Measurements from ENCODE around the gene IFNL3. TPM values are rescaled to one million over a fixed set of nuclear protein-coding genes. Genes with fewer than 3 reads are reported as not detected.
"Not testable (repeated sequence)": the region's sequence is repeated elsewhere in the genome, so short reads cannot be mapped to it uniquely, and the experiment has no call there.

IFNL3 gene
- total RNA-seq, 1 donor from 2014 or later: not detected

- Mint-ChIP-seq H3K9me3 (ENCODE audit: unreplicated experiment) (no peaks in the 10 kb centered on the region), H3K27ac (ENCODE audit: unreplicated experiment) (no peak overlapping the region), H3K36me3 (ENCODE audit: unreplicated experiment) (no peaks in the 10 kb centered on the region), H3K4me3 (ENCODE audit: unreplicated experiment) (no peak overlapping the region), H3K27me3 (ENCODE audit: unreplicated experiment) (peaks cover 6% of the 10 kb centered on the region), H3K4me1 (ENCODE audit: low read depth, unreplicated experiment) (no peaks in the 10 kb centered on the region)
- no peak for DNase-seq
- no peak for TF ChIP-seq CTCF (IDR thresholded peaks at IDR 0.05; ENCODE audit: partially characterized antibody, unreplicated experiment)
Observed at GRCh38 chr19:39276740-39277139, 31.9 kb upstream of the IFNL3 start.

DNA sequence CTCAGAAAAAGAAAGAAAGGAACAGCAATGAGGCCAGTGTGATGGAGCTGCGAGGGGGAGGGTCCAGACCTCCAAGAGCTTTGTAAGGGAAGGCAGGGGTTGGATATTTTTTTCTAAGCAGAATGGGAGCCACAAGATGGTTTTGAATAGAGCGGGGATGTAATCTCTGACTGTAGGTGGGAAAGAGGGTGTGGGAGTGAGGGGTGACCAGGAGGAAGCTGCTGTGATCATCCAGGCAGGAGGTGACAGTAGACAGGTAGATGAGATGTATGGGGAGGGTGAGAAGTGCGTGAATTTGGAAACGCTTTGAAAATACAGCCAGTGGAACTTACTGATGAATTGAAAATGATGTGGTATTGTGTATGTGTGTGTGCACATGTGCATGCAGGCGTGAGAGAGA lies 30.8 kb upstream of the IFNL3 start:
- no peak for DNase-seq
- peaks cover 6% of the 10 kb centered on the region for H3K27me3 Mint-ChIP-seq (ENCODE audit: unreplicated experiment)
- no peak for TF ChIP-seq CTCF (IDR thresholded peaks at IDR 0.05; ENCODE audit: partially characterized antibody, unreplicated experiment)
- no peak overlapping the region for H3K4me3 Mint-ChIP-seq (ENCODE audit: unreplicated experiment)
- H3K27ac Mint-ChIP-seq (ENCODE audit: unreplicated experiment): no peak overlapping the region
- no peaks in the 10 kb centered on the region for H3K9me3 Mint-ChIP-seq (ENCODE audit: unreplicated experiment)
- H3K36me3 Mint-ChIP-seq (ENCODE audit: unreplicated experiment): no peaks in the 10 kb centered on the region
- H3K4me1 Mint-ChIP-seq (ENCODE audit: low read depth, unreplicated experiment): no peaks in the 10 kb centered on the region

DNA sequence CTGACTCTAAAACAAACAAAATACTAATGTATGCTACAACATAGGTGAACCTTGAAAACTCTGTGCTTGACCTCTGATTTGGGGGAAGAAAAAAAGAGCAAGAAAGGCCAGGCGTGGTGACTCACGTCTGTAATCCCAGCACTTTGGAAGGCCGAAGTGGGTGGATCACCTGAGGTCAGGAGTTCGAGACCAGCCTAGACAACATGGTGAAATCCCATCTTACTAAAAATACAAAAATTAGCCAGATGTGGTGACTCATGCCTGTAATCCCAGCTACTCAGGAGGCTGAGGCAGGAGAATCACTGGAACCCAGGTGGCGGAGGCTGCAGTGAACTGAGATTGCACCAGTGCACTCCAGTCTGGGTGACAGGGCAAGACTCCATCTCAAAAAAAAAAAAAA lies 29.1 kb upstream of the IFNL3 start:
- H3K4me3 Mint-ChIP-seq (ENCODE audit: unreplicated experiment); H3K36me3 Mint-ChIP-seq (ENCODE audit: unreplicated experiment); H3K4me1 Mint-ChIP-seq (ENCODE audit: low read depth, unreplicated experiment); H3K27me3 Mint-ChIP-seq (ENCODE audit: unreplicated experiment); H3K9me3 Mint-ChIP-seq (ENCODE audit: unreplicated experiment); H3K27ac Mint-ChIP-seq (ENCODE audit: unreplicated experiment); DNase-seq: not testable (repeated sequence)

DNA sequence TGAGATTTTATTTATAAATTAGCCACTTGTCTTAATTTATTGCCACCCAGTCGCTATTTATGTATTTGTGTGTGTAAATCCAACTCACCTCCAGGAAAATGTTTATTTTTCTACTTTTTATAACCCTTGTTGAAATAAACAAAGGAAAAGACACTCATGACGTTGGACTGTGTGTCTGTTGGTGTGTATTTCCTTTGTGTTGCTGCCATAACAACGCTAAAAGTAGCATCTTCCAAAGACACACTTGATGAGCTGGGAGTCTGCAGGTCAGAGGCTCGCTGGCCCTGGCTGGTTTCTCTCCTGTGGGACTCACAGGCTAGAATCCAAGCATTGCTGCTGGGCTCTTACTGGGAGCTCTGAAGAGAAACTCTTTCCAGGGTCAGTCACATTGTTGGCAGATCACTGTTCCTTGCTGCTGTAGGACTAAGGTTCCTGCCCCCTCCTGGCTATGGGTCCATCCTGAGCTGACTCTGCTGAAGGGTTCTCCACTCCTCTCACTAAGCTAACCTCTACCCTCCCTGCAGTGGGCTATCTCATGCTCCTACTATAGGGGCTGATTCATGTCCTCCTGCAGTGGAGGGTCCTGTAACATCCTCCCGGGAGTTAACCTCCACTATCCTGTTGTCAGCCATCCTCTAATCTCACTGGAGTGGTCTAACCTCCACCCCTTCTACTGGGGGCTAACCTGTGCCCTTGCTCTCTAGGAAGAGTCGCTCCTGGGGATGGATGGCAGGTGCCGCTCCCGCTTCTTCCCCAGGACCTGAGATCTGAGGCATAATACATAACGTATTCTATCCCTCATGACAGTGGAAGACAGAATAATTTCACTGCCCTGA lies 25.4 kb upstream of the IFNL3 start:
- DNase-seq: no peak
- Mint-ChIP-seq H3K4me3 (ENCODE audit: unreplicated experiment) (no peak overlapping the region), H3K36me3 (ENCODE audit: unreplicated experiment) (no peaks in the 10 kb centered on the region), H3K27ac (ENCODE audit: unreplicated experiment) (no peak overlapping the region), H3K4me1 (ENCODE audit: low read depth, unreplicated experiment) (no peaks in the 10 kb centered on the region), H3K9me3 (ENCODE audit: unreplicated experiment) (peaks cover 5% of the 10 kb centered on the region), H3K27me3 (ENCODE audit: unreplicated experiment) (no peaks in the 10 kb centered on the region)
- TF ChIP-seq CTCF (IDR thresholded peaks at IDR 0.05; ENCODE audit: partially characterized antibody, unreplicated experiment): no peak

GRCh38 chr19:39269369-39269768 lies 24.6 kb upstream of the IFNL3 start:
- not testable (repeated sequence) for H3K27me3 Mint-ChIP-seq (ENCODE audit: unreplicated experiment); DNase-seq; H3K4me1 Mint-ChIP-seq (ENCODE audit: low read depth, unreplicated experiment); H3K4me3 Mint-ChIP-seq (ENCODE audit: unreplicated experiment); H3K9me3 Mint-ChIP-seq (ENCODE audit: unreplicated experiment); H3K36me3 Mint-ChIP-seq (ENCODE audit: unreplicated experiment); H3K27ac Mint-ChIP-seq (ENCODE audit: unreplicated experiment)

- H3K27ac Mint-ChIP-seq (ENCODE audit: unreplicated experiment); H3K4me1 Mint-ChIP-seq (ENCODE audit: low read depth, unreplicated experiment); DNase-seq; H3K4me3 Mint-ChIP-seq (ENCODE audit: unreplicated experiment); H3K27me3 Mint-ChIP-seq (ENCODE audit: unreplicated experiment); H3K36me3 Mint-ChIP-seq (ENCODE audit: unreplicated experiment); H3K9me3 Mint-ChIP-seq (ENCODE audit: unreplicated experiment): not testable (repeated sequence)
Observed at GRCh38 chr19:39268531-39269223, 23.9 kb upstream of the IFNL3 start.

GRCh38 chr19:39268085-39268484 lies 23.3 kb upstream of the IFNL3 start, which contains the start of gene IFNL2:
Gene IFNL2 (plus strand): TSS chr19:39268396. CDS start chr19:39268569, 173 bp downstream.
- H3K36me3 Mint-ChIP-seq (ENCODE audit: unreplicated experiment); H3K4me1 Mint-ChIP-seq (ENCODE audit: low read depth, unreplicated experiment); DNase-seq; H3K9me3 Mint-ChIP-seq (ENCODE audit: unreplicated experiment); H3K4me3 Mint-ChIP-seq (ENCODE audit: unreplicated experiment); H3K27ac Mint-ChIP-seq (ENCODE audit: unreplicated experiment): not testable (repeated sequence)
- H3K27me3 Mint-ChIP-seq (ENCODE audit: unreplicated experiment): peaks cover 11% of the 10 kb centered on the region

Measured in glutamatergic neuron (in vitro differentiated cells).